HG02938 (cell line): ENCODE measurements around the gene ROS1.
"Not testable (repeated sequence)": the region's sequence is repeated elsewhere in the genome, so short reads cannot be mapped to it uniquely, and the experiment has no call there.

ENCODE experiments used
- ATAC-seq: cut with Tn5 transposase; IDR thresholded peaks from one replicate; pipeline ENCODE4 v1.9.1; 2021; ENCODE audit warnings: mild to moderate bottlenecking, moderate library complexity; ENCODE audit not compliant: unreplicated experiment

ROS1 gene

DNA sequence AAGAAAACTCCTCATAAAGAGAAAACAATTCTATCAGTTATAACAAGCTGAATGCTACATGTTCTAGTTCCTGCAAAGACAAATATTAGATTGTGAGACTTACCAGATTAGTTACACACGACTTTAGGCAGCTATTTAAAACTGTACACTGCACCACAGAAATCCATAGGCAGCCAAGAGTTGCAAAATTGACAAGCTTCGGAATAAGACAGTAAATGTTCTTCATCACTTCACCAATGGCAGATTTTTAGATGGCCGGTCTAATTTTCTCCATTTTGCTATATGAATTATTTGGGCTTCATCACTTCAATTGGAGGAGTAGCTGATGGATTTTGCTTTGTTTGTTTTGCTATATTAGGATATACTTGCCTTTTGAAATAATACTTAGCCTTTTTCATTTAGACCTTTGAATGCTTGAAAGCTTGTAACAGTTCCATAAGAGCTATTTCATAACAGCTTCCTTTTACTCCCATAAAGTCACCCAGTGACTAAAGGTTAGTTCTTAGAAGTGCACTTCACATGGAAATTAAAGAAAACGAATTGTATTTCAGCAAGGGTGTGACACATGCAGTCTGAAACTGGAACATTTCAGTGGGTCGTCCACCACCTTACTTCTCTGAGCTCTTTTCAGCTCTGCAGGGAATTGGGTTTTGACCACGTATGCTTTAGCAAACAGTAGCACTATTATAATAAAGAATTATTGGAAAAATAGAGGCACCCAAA lies at the start of gene ROS1:
TSS of gene ROS1 (minus strand) at position 512 of the 723 bp plus-strand sequence. CDS start at position 226, 286 bp downstream.
- ATAC-seq: no peak

DNA sequence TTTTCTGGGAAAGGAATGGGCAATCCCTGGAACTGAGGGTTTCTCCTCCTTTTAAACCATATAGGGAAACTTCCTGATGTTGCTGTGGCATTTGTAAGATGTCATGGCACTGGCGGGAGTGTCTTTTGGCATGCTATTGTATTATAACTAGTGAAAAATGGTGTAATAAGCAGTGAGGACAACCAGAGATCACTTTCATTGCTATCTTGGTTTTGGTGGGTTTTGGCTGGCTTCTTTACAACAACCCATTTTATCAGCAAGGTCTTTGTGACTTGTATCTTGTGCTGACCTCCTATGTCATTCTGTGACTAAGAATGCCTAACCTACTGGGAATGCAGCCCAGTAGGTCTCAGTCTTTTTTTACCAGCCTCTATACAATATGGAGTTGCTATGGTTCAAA lies 47.7 kb upstream of the ROS1 start:
- no peak for ATAC-seq

DNA sequence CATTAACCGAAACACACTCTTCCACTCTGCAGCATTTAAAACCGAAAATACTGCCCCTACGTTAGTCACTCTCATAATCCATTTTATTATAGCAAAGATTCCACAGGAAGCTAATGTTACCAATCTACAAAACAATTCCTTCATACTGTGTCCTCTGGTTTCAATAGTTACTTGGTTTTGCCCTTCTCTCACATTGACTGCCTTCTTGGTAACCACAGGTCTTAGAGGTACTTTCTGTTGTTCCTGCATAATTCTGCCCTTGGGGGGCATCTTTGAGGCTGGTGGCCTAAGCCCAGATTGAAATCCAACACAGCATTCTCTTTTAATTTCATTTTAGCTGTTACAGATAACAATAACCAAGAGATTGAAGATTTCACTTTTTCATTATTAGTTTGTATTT lies 46.9 kb upstream of the ROS1 start:
- ATAC-seq: no peak

DNA sequence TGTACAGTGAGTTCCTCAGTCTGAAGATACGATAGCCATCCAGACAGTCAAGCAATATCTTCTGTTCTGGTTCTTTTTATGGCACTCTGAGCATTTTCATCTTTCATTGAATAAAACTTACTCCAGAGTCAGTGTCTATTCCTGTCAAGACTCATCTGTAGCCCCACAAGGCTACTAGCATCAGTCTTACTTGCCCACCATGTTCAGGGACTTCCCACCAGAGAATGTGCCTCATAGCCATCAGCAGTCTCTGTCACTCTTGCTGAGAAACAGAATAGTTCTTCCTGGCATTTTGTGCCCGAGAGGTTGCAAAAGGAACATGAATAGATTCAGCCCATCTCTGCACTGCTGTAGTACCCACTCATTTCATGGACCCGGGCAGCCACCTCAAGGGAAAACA lies 44.0 kb upstream of the ROS1 start:
- no peak for ATAC-seq

DNA sequence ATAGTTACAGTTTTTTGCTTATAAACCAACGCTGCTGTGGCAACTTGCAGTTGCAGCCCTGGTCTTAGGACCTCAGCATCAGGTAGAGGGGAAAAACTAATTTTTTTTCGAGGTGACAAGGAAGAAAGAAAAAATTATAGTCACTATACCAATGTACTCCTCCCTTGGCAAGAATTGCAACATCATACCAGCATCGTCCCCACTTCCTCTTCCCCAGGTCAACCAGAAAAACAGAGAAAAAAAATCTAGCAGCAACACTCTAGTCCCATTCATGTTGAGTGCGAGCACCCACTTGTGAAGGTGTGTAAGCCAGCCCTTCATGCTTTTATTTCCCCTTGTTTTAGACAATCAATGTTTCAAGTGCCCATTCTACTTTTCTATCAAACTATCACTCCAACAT lies 43.6 kb upstream of the ROS1 start:
- no peak for ATAC-seq

DNA sequence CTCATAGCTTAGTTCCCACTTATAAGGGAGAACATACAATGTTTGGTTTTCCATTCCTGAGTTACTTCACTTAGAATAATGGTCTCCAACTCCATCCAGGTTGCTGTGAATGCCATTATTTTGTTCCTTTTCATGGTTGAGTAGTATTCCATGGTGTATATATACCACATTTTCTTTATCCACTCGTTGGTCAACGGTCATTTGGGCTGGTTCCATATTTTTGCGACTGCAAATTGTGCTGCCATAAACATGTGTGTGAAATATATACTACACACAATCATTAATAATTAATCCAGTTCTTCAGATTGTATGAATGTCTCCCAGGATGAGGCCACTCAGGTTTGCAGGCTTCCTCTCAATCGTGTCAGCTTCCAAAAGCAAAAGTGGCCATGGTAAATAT lies 42.8 kb upstream of the ROS1 start:
- not testable (repeated sequence) for ATAC-seq

DNA sequence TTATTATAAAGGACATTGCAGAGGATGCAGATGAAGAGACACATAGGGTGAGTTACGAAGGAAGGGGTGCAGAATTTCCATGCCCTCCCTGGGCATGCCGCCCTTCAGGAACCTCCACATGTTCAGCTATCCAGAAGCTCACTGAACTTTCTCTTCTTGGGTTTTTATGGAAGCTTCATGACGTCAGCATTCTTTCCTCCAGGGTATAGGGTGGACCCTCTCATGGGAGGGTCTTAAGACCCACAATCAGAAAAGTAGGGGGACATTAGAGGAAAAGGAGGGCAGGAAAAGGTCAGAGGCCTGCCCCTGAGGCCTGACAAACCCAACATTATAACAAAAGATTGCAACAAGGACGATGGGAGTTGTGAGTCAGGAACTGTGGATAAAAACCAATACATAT lies 42.1 kb upstream of the ROS1 start:
- ATAC-seq: no peak

DNA sequence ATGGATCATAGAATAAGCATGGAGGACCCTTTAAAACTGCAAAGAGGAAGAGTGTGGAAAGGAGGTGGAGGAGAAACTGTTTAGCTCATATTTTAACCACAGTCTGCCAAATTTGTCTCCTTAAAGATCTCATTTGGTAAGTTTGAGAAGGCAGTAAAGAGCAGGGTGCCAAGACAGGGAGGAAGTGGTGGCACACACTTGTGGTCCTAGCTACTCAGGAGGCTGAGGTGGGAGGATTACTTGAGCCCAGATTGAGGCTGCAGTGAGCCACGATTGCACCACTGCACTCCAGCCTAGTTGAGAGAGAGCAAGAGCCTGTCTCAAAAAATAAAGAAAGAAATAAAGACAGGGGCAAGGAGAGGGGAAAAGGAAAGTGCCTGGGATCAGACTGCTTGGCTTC lies 39.9 kb upstream of the ROS1 start:
- no peak for ATAC-seq

DNA sequence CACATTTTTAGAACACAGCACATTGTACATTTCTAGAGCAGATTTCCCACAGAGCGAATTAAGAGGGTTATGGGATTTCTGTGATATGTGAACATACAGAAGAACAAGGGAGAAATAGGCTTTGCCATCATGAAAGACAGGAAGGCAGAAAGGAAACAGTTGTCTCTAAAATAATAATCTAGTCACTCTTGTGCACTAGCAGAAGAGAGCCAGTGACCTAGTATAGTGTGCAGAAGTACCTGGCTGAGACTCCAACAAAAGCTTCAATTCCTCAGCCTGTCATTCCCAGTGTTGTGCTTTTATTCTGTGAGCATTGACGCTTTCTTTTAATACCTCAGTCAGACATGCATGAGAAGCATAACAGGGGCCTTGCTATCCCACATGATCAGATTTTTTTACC lies 39.0 kb upstream of the ROS1 start:
- ATAC-seq: no peak

DNA sequence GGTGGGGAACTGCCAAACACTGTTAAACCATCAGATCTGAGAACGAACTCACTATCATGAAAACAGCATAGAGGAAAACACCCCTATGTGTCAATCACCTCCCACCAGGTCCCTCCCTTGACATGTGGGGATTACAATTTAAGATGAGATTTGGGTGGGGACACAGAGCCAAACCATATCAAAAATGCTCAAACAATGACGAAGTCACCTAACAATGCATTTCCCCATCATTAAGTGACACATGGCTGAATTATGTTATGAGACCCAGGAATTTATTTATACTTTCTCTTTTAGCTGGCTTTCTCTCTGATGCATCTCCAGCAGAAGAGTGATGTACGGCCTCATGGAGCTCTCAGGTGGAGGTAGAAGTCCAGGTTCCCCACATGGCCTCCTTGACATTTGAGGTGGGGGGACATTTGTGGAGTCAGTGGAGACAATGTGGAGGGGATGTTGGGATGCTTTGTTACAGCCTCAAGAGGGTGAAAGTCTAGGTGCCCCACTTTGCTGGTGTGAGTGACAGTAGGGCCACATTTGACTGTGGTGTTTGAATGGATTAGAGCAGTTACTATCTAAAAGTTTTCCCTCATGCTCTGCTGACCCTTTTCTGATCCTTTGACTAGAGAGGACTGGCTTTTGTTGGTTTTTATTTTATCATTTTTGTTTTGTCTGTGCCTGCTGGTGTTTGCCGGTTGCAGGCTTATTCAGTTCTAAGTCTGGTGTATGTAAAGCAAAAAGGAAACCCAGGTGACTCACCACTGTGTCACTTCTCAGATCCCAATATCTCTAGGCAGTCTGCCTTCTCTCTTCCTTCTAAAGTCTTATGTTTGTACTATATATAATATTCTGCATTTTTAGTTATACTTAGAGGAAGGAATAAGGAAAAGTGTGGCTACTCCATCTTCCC lies 38.3 kb upstream of the ROS1 start:
- ATAC-seq: no peak

DNA sequence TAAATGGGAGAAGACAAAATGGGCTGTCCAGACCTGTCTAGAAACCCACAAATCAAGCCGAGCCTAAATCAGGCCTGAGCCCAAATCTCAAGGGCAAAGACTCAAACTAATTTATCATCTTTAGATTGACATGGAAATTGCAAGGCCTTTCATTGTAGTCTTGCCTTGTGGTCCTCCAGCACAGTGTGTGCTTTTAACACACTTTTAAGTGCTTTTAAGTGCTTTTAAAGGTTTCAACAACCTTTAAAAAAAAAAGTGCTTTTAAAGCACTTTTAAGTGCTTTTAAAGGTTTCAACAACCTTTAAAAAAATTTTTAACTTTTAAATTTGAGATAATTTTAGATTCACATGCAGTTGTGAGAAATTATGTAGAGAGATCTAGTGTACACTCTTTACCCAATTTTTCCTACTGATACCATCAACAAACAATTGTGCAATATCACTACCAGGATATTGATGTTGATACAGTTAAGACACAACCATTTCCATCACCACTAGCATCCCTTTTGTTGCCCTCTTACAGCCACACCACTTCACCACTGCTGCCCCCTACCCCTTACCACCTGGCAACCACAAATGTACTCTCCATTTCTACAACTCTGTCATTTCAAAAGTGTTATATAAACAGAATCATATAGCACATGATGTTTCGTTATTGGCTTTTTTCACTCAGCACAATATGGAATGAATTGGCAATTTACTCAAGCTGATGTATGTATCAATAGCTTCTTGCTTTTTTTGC lies 33.6 kb upstream of the ROS1 start:
- no peak for ATAC-seq

DNA sequence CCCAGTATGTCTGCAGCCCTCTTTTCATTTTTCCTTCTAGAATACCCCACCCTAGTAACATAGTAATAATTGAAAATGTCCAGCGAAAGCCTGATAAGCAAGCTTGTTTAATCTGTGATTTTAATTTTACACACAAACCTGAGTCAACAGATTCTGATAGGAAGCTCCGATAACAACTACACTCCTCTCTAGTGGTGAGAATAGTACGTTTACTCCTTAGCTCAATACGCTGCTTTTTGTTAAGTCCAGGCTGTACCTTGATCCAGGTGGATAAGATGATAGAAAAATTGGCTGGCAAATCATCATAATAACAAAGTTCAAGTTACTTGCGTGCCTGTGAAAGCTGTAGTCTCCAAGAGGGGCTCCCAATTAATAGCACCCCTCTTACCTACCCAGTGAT lies 31.3 kb upstream of the ROS1 start:
- ATAC-seq: no peak

DNA sequence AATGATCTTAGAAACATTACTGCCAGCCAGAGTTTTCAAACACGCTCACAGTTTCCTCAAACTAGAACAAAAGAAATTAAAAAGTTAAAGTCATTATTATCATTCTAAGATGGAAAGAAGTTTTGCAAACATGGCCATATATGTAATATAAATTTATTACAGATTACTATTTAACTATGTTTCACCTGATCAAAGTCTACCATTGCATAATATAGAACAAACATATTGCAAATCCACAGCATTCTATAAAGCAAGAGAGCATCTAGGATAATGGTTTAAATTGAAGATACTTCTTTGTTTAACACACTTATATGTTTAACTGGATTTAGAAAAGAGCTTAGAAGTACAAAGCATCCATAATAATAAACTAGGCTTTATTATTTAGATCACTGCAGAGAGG lies 30.5 kb upstream of the ROS1 start:
- ATAC-seq: no peak

DNA sequence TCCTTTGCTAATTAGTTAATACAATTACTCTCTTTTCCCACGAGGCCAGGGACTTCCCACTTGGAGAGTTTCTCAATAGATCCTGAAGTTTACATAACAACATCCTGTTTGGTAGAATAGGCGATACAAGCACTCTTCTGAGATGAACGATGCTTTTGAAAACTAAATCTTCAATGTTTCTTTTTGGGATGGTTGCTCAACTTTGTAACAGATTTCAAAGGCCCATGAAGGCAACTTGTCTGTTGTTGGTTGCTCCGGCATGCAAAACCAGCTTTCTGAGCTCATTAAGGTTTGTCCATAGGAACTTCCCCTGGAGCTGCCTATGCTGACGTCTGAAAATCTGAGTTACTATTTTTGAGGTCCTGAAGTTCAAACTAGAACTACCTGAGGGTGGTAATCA lies 25.9 kb upstream of the ROS1 start:
- ATAC-seq: no peak

DNA sequence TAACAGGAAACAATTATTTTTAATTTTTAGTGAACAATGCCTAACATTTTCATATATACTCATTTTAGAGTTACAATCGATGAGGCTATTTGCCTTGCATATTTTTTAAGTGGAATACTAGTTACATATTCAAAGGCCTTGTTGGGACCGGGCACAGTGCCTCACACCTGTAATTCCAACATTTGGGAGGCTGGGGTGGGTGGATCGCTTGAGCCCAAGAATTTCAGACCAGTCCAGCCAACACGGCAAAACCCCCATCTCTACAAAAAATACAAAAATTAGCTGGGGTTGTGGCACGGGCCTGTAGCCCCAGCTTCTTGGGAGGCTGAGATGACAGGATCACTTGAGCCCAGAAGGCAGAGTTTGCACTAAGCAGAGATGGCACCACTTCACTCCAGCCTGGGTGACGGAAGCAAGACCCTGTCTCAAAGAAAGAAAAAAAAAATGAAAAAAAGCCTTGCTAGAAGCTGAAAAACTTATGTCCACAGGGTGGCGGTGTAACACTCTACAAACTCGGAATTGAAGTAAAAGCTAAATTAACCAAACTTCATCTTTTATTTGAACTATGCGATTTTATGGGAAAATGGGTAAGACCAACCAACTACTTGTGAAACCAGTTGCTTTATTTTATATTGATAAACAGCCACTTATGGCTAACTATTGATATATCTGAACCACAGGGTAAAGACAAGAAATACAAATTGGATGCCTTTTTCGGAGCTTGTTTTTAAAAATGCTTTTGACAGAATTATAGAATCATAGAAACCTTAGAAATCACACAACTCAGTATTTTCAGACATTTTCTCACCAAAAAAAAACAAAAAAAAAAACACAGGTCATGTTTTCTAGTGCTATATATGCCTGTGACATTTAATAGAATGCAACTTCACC lies 24.1 kb upstream of the ROS1 start:
- ATAC-seq: no peak

DNA sequence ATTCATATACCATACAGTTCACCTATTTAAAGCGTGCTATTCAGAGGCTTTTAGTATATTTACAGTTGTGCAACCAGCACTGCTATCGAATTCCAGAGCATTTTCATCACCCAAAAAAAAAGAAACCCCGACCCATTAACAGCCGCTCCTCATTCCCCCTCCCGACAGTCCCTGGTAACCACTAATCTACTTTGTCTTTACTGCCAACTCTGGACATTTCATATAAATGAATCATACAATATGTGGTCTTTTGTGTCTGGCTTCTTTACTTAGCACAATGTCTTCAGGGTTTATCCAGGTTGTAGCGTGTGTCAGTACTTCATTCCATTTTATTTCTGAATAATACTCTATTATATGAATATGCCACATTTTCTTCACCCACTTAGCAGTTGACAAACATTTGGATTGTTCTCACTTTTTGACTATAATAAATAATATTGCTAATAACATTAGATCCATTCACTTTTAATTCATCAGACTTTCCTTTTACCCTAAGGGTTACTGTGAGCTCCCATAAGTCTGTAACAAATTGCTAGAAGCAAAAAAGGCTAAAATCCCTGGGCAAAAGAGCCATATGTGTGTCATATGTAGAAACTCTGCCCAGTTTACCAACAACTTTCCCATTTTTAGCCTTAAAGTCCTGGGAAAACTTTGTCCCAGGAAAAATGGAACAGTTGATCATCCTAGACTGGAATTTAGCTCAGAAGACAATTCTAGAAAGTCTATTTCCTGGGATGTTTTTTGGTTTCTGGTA lies 23.2 kb upstream of the ROS1 start:
- no peak for ATAC-seq

DNA sequence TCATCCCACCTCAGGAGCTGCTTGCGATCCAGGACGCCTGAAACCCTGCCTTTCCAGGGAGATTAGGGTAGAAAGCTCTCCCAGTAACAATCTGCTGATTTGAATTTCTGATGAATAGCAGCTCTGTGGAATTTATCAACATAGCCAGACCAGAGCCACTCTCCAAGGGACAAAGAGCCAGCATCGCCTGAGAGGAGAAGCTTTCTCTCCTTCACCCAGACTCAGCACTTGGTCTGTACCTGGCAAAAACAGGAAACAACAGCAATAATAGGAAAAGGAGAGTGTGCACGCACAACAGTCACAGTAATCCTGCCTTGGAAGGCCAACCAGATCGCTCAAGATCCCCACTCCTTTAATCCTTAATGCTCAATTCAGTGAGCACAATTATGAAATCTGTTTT lies 22.3 kb upstream of the ROS1 start:
- no peak for ATAC-seq

DNA sequence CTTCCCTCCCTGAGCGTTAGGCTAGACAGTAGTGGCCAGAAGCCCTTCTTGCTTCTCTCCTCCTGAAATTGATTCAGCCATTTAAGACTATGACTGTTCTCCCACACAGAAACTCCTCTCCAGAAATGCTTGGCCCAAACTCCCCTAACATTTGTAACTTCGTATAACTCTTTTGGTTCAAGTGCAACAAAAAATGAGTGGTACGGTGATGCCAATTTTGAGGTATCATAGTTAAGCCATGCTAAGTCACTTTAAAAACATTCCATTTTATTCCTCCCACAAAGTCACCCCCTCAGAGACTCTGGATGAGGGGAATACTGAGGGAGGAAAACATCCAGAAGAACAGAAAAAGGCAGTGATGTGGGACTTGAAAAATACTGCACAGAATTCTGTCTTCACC lies 21.1 kb upstream of the ROS1 start:
- ATAC-seq: no peak

DNA sequence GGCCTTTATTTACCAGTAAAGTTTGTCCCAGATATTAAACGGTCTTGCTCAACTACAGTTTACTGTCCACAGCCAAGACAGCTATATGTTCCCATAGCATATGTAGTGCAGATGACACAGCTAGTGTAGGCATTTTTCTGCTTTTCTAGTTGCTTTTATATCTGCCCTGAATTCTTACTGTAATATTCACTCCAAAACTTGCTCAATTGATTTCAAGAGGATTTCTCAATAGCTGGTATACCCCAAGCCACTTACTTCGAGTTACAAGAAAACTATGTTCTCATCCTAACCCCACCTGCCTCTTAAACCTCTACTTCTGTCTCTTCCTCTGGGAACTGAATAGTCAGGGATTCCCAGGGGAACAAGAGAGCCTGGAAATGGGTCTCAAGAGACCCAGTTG lies 18.9 kb upstream of the ROS1 start:
- ATAC-seq: no peak

DNA sequence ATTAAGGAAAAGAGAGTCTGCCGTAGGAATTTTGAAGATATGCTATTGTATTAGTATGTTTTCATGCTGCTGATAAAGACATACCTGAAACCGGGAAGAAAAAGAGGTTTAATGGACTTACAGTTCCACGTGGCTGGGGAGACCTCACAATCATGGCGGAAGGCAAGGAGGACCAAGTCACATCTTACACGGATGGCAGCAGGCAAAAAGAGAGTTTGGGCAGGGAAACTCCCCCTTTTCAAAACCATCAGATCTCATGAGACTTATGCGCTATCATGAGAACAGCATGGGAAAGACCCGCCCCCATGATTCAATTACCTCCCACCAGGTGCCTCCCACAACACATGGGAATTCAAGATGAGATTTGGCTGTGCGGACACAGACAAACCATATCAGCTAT lies 16.6 kb upstream of the ROS1 start:
- ATAC-seq: not testable (repeated sequence)
